K562 (cell line): Measurements from ENCODE around the gene GCN1. TPM values are rescaled to one million over a fixed set of nuclear protein-coding genes. Genes with fewer than 3 reads are reported as not detected.
"Not testable (repeated sequence)": the region's sequence is repeated elsewhere in the genome, so short reads cannot be mapped to it uniquely, and the experiment has no call there.

ENCODE experiments used
- ATAC-seq: fragments of 200-7000 bp; cut with Tn5 transposase; 3 replicates; pipeline ENCODE4 v1.9.1; 2020; ENCODE audit warnings: moderate library complexity
- BruUV-seq: library from RNA; stranded (reverse); fragments of 400-500 nt; replicated peaks from 2 replicates; lab custom pipeline; 2021; lab: Mats Ljungman, UMichigan
- CTCF ChIA-PET: fragments of 300-600 bp; formaldehyde crosslinking; extraction: SDS; loops from one replicate; lab custom pipeline; 2021; ENCODE audit warnings: low intra/inter-chr PET ratio; lab: Yijun Ruan, JAX
- POLR2A ChIA-PET: fragments of 300-600, 350-650 bp; sonication (Branson Sonifier 250); formaldehyde crosslinking; extraction: SDS; loops from one replicate; lab custom pipeline; 2021; ENCODE audit warnings: antibody characterized with exemption, inconsistent platforms; lab: Yijun Ruan, JAX
- DNase-seq, 4 experiments: peaks; one replicate each; pipeline versions ENCODE4 v3.0.0 to v3.0.0-alpha.2; 2011 to 2018; ENCODE audit warnings: low spot score in 3 of 4, mixed read lengths in 3 of 4; ENCODE audit errors: extremely low read depth in 1 of 4
- FAIRE-seq: peaks from 2 replicates; lab custom pipeline; 2011; peaks lifted over from hg19 to GRCh38; lab: Jason Lieb, UNC
- H2AFZ ChIP-seq: 2 replicates; pipeline ENCODE4 v1.6.0; 2011; ENCODE audit warnings: low read depth, low read length, control low read depth, inconsistent platforms
- H3K27ac ChIP-seq: fragments of 200-600 bp; 3 replicates; pipeline ENCODE4 v1.8.0; 2011; ENCODE audit warnings: low read depth, mild to moderate bottlenecking, control low read depth, inconsistent platforms, low read length, moderate library complexity, mixed read lengths; ENCODE audit errors: extremely low read depth
- H3K27me3 ChIP-seq, 2 experiments: fragments of 300-600 bp in 1 of 2; 2 replicates in 1 of 2; 3 replicates in 1 of 2; pipeline versions ENCODE4 v1.6.0 to v1.8.0; 2011; ENCODE audit warnings: inconsistent platforms in 2 of 2, low read length in 2 of 2, mild to moderate bottlenecking in 1 of 2, mixed read lengths in 1 of 2, moderate library complexity in 1 of 2; ENCODE audit not compliant: control insufficient read depth in 2 of 2, insufficient read depth in 2 of 2
- H3K36me3 ChIP-seq: fragments of 300-600 bp; 3 replicates; pipeline ENCODE4 v1.8.0; 2011; ENCODE audit warnings: mild to moderate bottlenecking, low read length, inconsistent platforms; ENCODE audit not compliant: control insufficient read depth, insufficient read depth
- H3K4me1 ChIP-seq, 2 experiments: fragments of 200-600 bp in 1 of 2; replicated peaks in 1 of 2; 2 replicates in 1 of 2; 3 replicates in 1 of 2; pipeline versions ENCODE4 v1.5.1 to v1.8.0; 2011; ENCODE audit warnings: inconsistent platforms in 2 of 2, low read length in 2 of 2, mild to moderate bottlenecking in 1 of 2, mixed read lengths in 1 of 2, moderate library complexity in 1 of 2; ENCODE audit not compliant: control insufficient read depth in 2 of 2, insufficient read depth in 2 of 2
- H3K4me2 ChIP-seq: 2 replicates; pipeline ENCODE4 v1.6.1; 2011; ENCODE audit warnings: low read length, control low read depth, inconsistent platforms, mixed read lengths; ENCODE audit not compliant: insufficient read depth
- H3K4me3 ChIP-seq: fragments of 200-600 bp; sonication (generic), shearing (Covaris generic); 2 replicates; pipeline ENCODE4 v1.5.1; 2016; ENCODE audit warnings: control low read depth, inconsistent platforms
- H3K79me2 ChIP-seq: fragments of 200-600 bp; 3 replicates; pipeline ENCODE4 v1.8.0; 2011; ENCODE audit warnings: low read length, inconsistent platforms; ENCODE audit not compliant: control insufficient read depth, insufficient read depth
- H3K9ac ChIP-seq, 2 experiments: 2 replicates each; pipeline versions ENCODE4 v1.6.0 to v1.6.1; 2011; ENCODE audit warnings: low read depth in 2 of 2, low read length in 2 of 2, control low read depth in 1 of 2, inconsistent platforms in 1 of 2, mild to moderate bottlenecking in 1 of 2, mixed read lengths in 1 of 2; ENCODE audit not compliant: insufficient read depth in 1 of 2
- H3K9me1 ChIP-seq: one replicate; pipeline ENCODE4 v1.6.0; 2011; ENCODE audit warnings: inconsistent platforms, mild to moderate bottlenecking, low read length, moderate library complexity; ENCODE audit not compliant: control insufficient read depth, insufficient read depth
- H3K9me3 ChIP-seq: replicated peaks from 2 replicates; pipeline ENCODE4 v1.5.1; 2011; ENCODE audit warnings: low read depth, low read length, inconsistent platforms; ENCODE audit not compliant: control insufficient read depth, insufficient read depth
- H4K20me1 ChIP-seq: replicated peaks from 2 replicates; pipeline ENCODE4 v1.6.1; 2011; ENCODE audit warnings: low read length, inconsistent platforms, mixed read lengths; ENCODE audit not compliant: control insufficient read depth, insufficient read depth
- BRF2 ChIP-seq: IDR thresholded peaks from 3 replicates; pipeline ENCODE4 v1.6.1; 2011; ENCODE audit warnings: borderline replicate concordance, mild to moderate bottlenecking; ENCODE audit not compliant: insufficient read length, insufficient read depth
- CBFB ChIP-seq: sonication (generic); formaldehyde crosslinking; IDR thresholded peaks from 2 replicates; pipeline ENCODE4 v1.4.0; 2020; ENCODE audit warnings: mild to moderate bottlenecking, missing genetic modification reagents
- MAFK ChIP-seq: IDR thresholded peaks from 2 replicates; pipeline ENCODE4 v1.6.1; 2011; ENCODE audit warnings: low read length, improper control_type of control experiment
- NEUROD1 ChIP-seq: fragments of 150-350 bp; IDR thresholded peaks from 2 replicates; pipeline ENCODE4 v1.6.1; 2014; ENCODE audit warnings: borderline replicate concordance, low read length, low read depth; ENCODE audit not compliant: partially characterized antibody
- RBFOX2 ChIP-seq: fragments of 200-400 bp; formaldehyde crosslinking; IDR thresholded peaks from 2 replicates; pipeline ENCODE4 v1.6.1; 2017; ENCODE audit warnings: low read depth, mild to moderate bottlenecking, low read length, moderate library complexity
- RCOR1 ChIP-seq, 2 experiments: IDR thresholded peaks; 2 replicates each; pipeline ENCODE4 v1.6.1; 2012; ENCODE audit warnings: low read depth in 2 of 2, low read length in 2 of 2, borderline replicate concordance in 1 of 2, improper control_type of control experiment in 1 of 2
- STAT5B ChIP-seq: fragments of 250-450 bp; sonication (Bioruptor Pico); IDR thresholded peaks from 2 replicates; pipeline ENCODE4 v1.8.0; 2021; ENCODE audit warnings: mild to moderate bottlenecking, inconsistent platforms
- TEAD1 ChIP-seq, 2 experiments: fragments of 450-650 bp in 1 of 2; sonication (generic) in 1 of 2; formaldehyde crosslinking; IDR thresholded peaks; 2 replicates each; pipeline versions ENCODE4 v1.4.0 to v1.8.0; 2020 to 2022; ENCODE audit warnings: mild to moderate bottlenecking in 2 of 2, missing genetic modification reagents in 1 of 2
- TSC22D4 ChIP-seq: fragments of 450-650 bp; IDR thresholded peaks from 2 replicates; pipeline ENCODE4 v1.6.1; 2016; ENCODE audit warnings: missing genetic modification characterization, missing biosample characterization, control low read depth
- ZNF174 ChIP-seq: fragments of 250-450 bp; sonication (Bioruptor Pico); IDR thresholded peaks from 2 replicates; pipeline ENCODE4 v1.4.0; 2020; ENCODE audit warnings: mild to moderate bottlenecking
- ZNF551 ChIP-seq: fragments of 250-450 bp; sonication (Bioruptor Pico); IDR thresholded peaks from 2 replicates; pipeline ENCODE4 v1.5.0; 2021; ENCODE audit warnings: mild to moderate bottlenecking, moderate library complexity
- WGBS: fragments of 100-300 bp; shearing (Covaris generic); methylation state at CpG from one replicate; pipeline ENCODE4 v1.1.6; 2016; ENCODE audit warnings: low coverage, mixed read lengths; ENCODE audit not compliant: insufficient coverage; ENCODE audit errors: missing lambda C conversion rate; 5-methylcytosine and 5-hydroxymethylcytosine counted together
- in situ Hi-C: fragments of 300-500 bp; cut with MboI; formaldehyde crosslinking; loops from 4 replicates; pipeline ENCODE4 v1.15.0; 2018; ENCODE audit warnings: inconsistent platforms, mixed read lengths
- intact Hi-C: fragments of 100-400 bp; cut with micrococcal nuclease; formaldehyde crosslinking; loops from 2 replicates; pipeline ENCODE4 v1.14.2; 2022
- polyA plus RNA-seq, 8 experiments: library from polyadenylated mRNA; depleted of rRNA in 4 of 8; stranded (reverse) in 5 of 8; unstranded in 3 of 8; fragments of >200 nt; fragmentation: Nextera tagmentation in 2 of 8; fragmentation: Illumina TruSeq in 1 of 8; extraction: Ambion mirVana in 2 of 8; extraction: Trizol in 1 of 8; gene quantifications; 2 replicates each; pipeline versions ENCODE4 v1.2.1 to v1.2.3, GENCODE V29; 2011 to 2014; ENCODE audit warnings: inconsistent platforms in 1 of 8, missing spikeins in 1 of 8
- total RNA-seq, 7 experiments: library from RNA; depleted of rRNA in 6 of 7; stranded (reverse); fragments of >200 nt in 6 of 7; fragmentation: Illumina TruSeq in 2 of 7; extraction: Trizol in 2 of 7; gene quantifications; 2 replicates each; pipeline versions ENCODE4 v1.2.1 to v1.2.3, GENCODE V29; 2011 to 2021; ENCODE audit warnings: low replicate concordance in 1 of 7
- TF ChIP-seq, protein P1 (sequence below): sonication (generic); formaldehyde crosslinking; IDR thresholded peaks from 2 replicates; pipeline ENCODE4 v1.8.1; 2023; ENCODE audit warnings: mild to moderate bottlenecking, missing genetic modification reagents

The GCN1 gene
- total and polyA plus RNA-seq, 9 of the 15 experiments (the other 6 are each of a cell fraction or from before 2014, with no cell fraction given) = 11.9 to 190 (median 51.7) TPM

DNA sequence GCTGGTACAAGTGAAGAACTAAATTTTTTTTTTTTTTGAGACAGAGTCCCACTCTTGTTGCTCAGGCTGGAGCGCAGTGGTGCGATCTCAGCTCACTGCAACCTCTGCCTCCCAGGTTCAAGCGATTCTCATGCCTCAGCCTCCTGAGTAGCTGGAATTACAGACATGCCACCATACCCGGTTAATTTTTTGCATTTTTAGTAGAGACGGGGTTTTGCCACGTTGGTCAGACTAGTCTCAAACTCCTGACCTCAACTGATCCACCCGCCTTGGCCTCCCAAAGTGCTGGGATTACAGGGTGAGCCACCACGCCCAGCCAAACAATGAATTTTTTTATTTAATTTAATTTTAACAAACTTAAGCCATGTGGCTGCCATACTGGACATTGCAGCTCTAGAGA, 1.2 kb downstream of the GCN1 start:
- H3K27ac ChIP-seq, H3K9me1 ChIP-seq, intact Hi-C loops, CTCF ChIA-PET, FAIRE-seq, H3K27me3 ChIP-seq, in situ Hi-C loops, H3K9me3 ChIP-seq, DNase-seq, H2AFZ ChIP-seq, BruUV-seq, ATAC-seq: not testable (repeated sequence)
- TF ChIP-seq RBFOX2 = peak; percentile 13
- H3K4me2 ChIP-seq = peak overlapping the region; percentile 99
- H3K4me3 ChIP-seq = peak overlapping the region; percentile 98
- peaks cover 94% of the 10 kb centered on the region for H3K79me2 ChIP-seq
- H4K20me1 ChIP-seq = peaks cover 23% of the 10 kb centered on the region
- H3K4me1 ChIP-seq = peaks cover 12 to 32% of the 10 kb centered on the region in 2 experiments; a peak in 4 of 5 replicates
- WGBS = 27% methylated on average over 7 of the region's 8 CpGs
- POLR2A ChIA-PET = interaction anchor here (0.7 to 12.6 kb wide), 7 partner anchors 8 to 99 kb away, joined by 3 to 331 read pairs (median 5); partner anchors contain the start of genes RAB35, RNU4-2 and RPLP0
- H3K36me3 ChIP-seq = peaks cover 71% of the 10 kb centered on the region
- H3K9ac ChIP-seq = peak overlapping the region; percentile 73 to 94

GRCh38 chr12:120190985-120191480, 3.5 kb downstream of the GCN1 start:
- no peak for DNase-seq
- intact Hi-C loops = no loop called here
- H3K36me3 ChIP-seq = peaks cover 71% of the 10 kb centered on the region
- ChIA-PET POLR2A (interaction anchor here (0.7 to 8.0 kb wide), 6 partner anchors 10 to 101 kb away, joined by 3 to 106 read pairs (median 4); partner anchors contain the start of genes RNU4-2 and RPLP0), CTCF (no interaction called here)
- peaks cover 12 to 17% of the 10 kb centered on the region in 2 experiments; a peak in 4 of 5 replicates for H3K4me1 ChIP-seq
- ATAC-seq = no peak
- no peak overlapping the region for H3K27ac ChIP-seq
- H2AFZ ChIP-seq = no peak overlapping the region
- H3K9ac ChIP-seq = no peak overlapping the region
- TF ChIP-seq CBFB (no peak), BRF2 (no peak), TSC22D4 (no peak), STAT5B (no peak), ZNF174 (CRISPR knock-in tag) (no peak), ZNF551 (CRISPR knock-in tag) (no peak), NEUROD1 (no peak), RCOR1 (IDR thresholded peaks at IDR 0.05; ENCODE audit: borderline replicate concordance in 1 of 2, low read depth in 2 of 2, low read length in 2 of 2) (no peak), TEAD1 (CRISPR knock-in tag; IDR thresholded peaks at IDR 0.05) (no peak), MAFK (no peak)
- TF ChIP-seq, protein P1, sequence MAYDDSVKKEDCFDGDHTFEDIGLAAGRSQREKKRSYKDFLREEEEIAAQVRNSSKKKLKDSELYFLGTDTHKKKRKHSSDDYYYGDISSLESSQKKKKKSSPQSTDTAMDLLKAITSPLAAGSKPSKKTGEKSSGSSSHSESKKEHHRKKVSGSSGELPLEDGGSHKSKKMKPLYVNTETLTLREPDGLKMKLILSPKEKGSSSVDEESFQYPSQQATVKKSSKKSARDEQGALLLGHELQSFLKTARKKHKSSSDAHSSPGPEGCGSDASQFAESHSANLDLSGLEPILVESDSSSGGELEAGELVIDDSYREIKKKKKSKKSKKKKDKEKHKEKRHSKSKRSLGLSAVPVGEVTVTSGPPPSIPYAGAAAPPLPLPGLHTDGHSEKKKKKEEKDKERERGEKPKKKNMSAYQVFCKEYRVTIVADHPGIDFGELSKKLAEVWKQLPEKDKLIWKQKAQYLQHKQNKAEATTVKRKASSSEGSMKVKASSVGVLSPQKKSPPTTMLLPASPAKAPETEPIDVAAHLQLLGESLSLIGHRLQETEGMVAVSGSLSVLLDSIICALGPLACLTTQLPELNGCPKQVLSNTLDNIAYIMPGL (CRISPR knock-in tag) = no peak
- FAIRE-seq = no peak
- 81% methylated on average over 7 of the region's 7 CpGs for WGBS
- no peaks in the 10 kb centered on the region for H3K27me3 ChIP-seq
- H3K79me2 ChIP-seq = peaks cover 87% of the 10 kb centered on the region
- H3K4me2 ChIP-seq = no peak overlapping the region
- in situ Hi-C loops = no loop called here
- H3K4me3 ChIP-seq = no peak overlapping the region
- no TSS peak for BruUV-seq
- no peaks in the 10 kb centered on the region for H3K9me1 ChIP-seq
- no peaks in the 10 kb centered on the region for H3K9me3 ChIP-seq
- peaks cover 14% of the 10 kb centered on the region; the same call in 1 of the 2 replicates for H4K20me1 ChIP-seq
